Psoas muscle (tissue), 8 donors: Measurements from ENCODE around the gene TAOK1. TPM values are rescaled to one million over a fixed set of nuclear protein-coding genes. Genes with fewer than 3 reads are reported as not detected.

Experiments
- ATAC-seq, 4 donors: fragments of 200-7000 bp; cut with Tn5 transposase; one replicate each; pipeline ENCODE4 v1.9.1; 2020; ENCODE audit warnings: moderate library complexity in 3 of 4, mild to moderate bottlenecking in 2 of 4
- DNase-seq, 2 donors: peaks; one replicate each; pipeline ENCODE4 v3.0.0-alpha.2; 2020
- H3K27ac ChIP-seq: fragments of 200-600 bp; one replicate; pipeline ENCODE4 v1.8.0; 2022
- H3K27me3 ChIP-seq, 3 donors: fragments of 200-600 bp in 1 of 3; one replicate each; pipeline versions ENCODE4 v1.6.1 to v1.8.0; 2013 to 2022; ENCODE audit warnings: low read length in 2 of 3, mild to moderate bottlenecking in 2 of 3, moderate library complexity in 1 of 3; ENCODE audit not compliant: insufficient read depth in 3 of 3
- H3K36me3 ChIP-seq, 2 donors: fragments of 200-600 bp in 1 of 2; one replicate each; pipeline versions ENCODE4 v1.6.1 to v1.8.0; 2013 to 2022; ENCODE audit warnings: low read depth in 1 of 2, mild to moderate bottlenecking in 1 of 2, moderate library complexity in 1 of 2; ENCODE audit not compliant: insufficient read depth in 1 of 2
- H3K4me1 ChIP-seq: fragments of 200-600 bp; one replicate; pipeline ENCODE4 v1.8.0; 2022
- H3K4me3 ChIP-seq: fragments of 200-600 bp; one replicate; pipeline ENCODE4 v1.8.0; 2022; ENCODE audit warnings: mild to moderate bottlenecking
- H3K9me3 ChIP-seq: fragments of 200-600 bp; one replicate; pipeline ENCODE4 v1.8.0; 2022
- WGBS, 3 donors: extraction: QIAGEN DNeasy Blood & Tissue Kit; methylation state at CpG; one replicate each; pipeline versions ENCODE4 v1.1.6 to v1.1.7; 2013; 5-methylcytosine and 5-hydroxymethylcytosine counted together
- intact Hi-C, 2 donors: fragments of 100-400 bp; cut with DNase I; formaldehyde crosslinking; loops; one replicate each; pipeline versions ENCODE4 v1.11.0 to v1.14.2; 2022
- polyA plus RNA-seq, 3 donors: library from polyadenylated mRNA; stranded (reverse); fragments of 200-250 nt; gene quantifications; one replicate each; pipeline ENCODE4 v1.2.3, GENCODE V29; 2013
- total RNA-seq, 4 donors: library from RNA; stranded (reverse); fragmentation: NEBNext Ultra II Directional in 2 of 4; extraction: Animal tissue kit (Norgen Biotek cat#: 25700) in 2 of 4; gene quantifications; one replicate each; pipeline versions ENCODE4 v1.2.1 to v1.2.4, GENCODE V29; 2021 to 2023
- TF ChIP-seq, protein P1 (sequence below): fragments of 200-600 bp; IDR thresholded peaks from one replicate; pipeline ENCODE4 v1.8.0; 2022; ENCODE audit warnings: antibody characterized with exemption
- donor health status: healthy with polysubstance abuse.
- donor health status: DM: no; HTN: no; CAD: no; lungs with moderate emphysema.
- donor health status: Bipolar disorder and iron deficiency.
- donor health status: healthy.
- donor health status: DM: yes; HTN: yes; CAD: no.
- donor health status: DM: no; HTN: no; CAD: no.
- donor health status: DM: no; HTN: no; CAD: no.
- donor health status: DM: yes; HTN: yes; CAD: no.

TAOK1 gene
- total and polyA plus RNA-seq, 7 donors, result 6.3 to 49.8 (median 42.5) TPM

DNA sequence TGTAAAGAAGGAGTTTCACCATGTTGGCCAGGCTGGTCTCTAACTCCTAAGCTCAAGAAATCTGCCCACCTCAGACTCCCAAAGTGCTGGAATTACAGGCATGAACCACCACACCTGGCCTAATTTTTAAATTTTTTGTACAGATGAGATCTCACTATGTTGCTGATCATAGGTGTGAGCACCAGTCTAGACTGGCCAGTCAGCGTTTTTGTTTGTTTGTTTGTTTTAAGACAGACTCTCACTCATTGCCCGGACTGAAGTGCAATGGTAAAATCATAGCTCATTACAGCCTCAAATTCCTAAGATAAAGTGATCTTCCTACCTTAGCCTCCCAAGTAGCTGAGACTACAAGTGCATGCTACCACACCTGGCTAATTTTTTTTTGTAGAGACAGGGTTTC, 38.0 kb upstream of the TAOK1 start:
- Histone ChIP-seq H3K27ac (no peak overlapping the region), H3K9me3 (no peaks in the 10 kb centered on the region), H3K36me3 (no peaks in the 10 kb centered on the region), H3K4me3 (no peak overlapping the region), H3K4me1 (no peaks in the 10 kb centered on the region), H3K27me3 (peaks cover 0 to 8% (median 0%) of the 10 kb centered on the region in 3 donors)
- 90 to 92% (median 91%) methylated on average over 2 of the region's 2 CpGs for WGBS, 3 donors
- intact Hi-C loops, result no loop called here
- TF ChIP-seq, protein P1, sequence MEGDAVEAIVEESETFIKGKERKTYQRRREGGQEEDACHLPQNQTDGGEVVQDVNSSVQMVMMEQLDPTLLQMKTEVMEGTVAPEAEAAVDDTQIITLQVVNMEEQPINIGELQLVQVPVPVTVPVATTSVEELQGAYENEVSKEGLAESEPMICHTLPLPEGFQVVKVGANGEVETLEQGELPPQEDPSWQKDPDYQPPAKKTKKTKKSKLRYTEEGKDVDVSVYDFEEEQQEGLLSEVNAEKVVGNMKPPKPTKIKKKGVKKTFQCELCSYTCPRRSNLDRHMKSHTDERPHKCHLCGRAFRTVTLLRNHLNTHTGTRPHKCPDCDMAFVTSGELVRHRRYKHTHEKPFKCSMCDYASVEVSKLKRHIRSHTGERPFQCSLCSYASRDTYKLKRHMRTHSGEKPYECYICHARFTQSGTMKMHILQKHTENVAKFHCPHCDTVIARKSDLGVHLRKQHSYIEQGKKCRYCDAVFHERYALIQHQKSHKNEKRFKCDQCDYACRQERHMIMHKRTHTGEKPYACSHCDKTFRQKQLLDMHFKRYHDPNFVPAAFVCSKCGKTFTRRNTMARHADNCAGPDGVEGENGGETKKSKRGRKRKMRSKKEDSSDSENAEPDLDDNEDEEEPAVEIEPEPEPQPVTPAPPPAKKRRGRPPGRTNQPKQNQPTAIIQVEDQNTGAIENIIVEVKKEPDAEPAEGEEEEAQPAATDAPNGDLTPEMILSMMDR, result no peak
- no peak for DNase-seq
- ATAC-seq, result no peak

DNA sequence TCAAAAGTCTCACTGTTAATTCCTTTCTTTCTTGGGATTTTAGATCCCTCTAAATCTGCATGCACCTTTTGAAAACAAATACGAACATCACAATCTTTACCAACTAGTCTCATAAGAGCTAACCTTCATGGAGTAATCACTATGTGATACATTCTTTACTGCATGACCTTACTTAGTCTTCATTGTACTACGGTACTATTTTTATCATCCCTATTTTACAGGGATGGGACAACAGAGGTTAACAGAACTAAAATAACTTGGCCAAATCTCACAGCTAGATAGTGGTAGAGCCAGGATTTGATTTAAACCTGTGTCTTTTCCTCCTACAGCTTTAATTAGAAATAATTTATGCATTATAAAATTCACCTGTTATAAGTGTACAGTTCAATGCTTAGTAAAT, 32.9 kb upstream of the TAOK1 start:
- no peak for ATAC-seq
- H3K9me3 ChIP-seq, result no peaks in the 10 kb centered on the region
- no peak overlapping the region for H3K4me3 ChIP-seq
- H3K4me1 ChIP-seq, result no peaks in the 10 kb centered on the region
- no peak for DNase-seq
- intact Hi-C loops, result no loop called here
- H3K36me3 ChIP-seq, result no peaks in the 10 kb centered on the region
- WGBS, 3 donors, result 51 to 63% (median 60%) methylated on average over 2 of the region's 2 CpGs
- H3K27me3 ChIP-seq, result no peaks in the 10 kb centered on the region
- TF ChIP-seq, protein P1, result no peak
- no peak overlapping the region for H3K27ac ChIP-seq

DNA sequence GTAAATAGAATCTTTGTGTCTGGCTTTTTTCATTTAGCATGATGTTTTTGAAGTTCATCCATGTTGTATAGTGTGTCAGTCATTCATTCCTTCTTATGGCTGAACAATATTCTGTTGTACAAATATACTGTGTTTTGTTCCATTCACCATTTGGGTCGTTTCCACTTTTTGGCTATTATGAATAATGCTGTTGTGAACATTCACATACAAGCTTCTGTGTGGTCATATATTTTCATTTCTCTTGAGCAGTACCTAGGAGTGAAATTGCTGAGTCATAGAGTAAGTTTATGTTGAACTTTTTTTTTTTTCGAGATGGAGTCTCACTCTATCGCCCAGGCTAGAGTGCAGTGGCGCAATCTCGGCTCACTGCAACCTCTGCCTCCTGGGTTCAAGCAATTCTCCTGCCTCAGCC, 32.3 kb upstream of the TAOK1 start:
- 82 to 90% (median 86%) methylated on average over 5 of the region's 5 CpGs for WGBS, 3 donors
- no peak for ATAC-seq
- Histone ChIP-seq H3K4me3 (no peak overlapping the region), H3K36me3 (no peaks in the 10 kb centered on the region), H3K27ac (no peak overlapping the region), H3K4me1 (no peaks in the 10 kb centered on the region), H3K9me3 (no peaks in the 10 kb centered on the region), H3K27me3 (no peaks in the 10 kb centered on the region)
- intact Hi-C loops, result no loop called here
- TF ChIP-seq, protein P1, result no peak
- DNase-seq, result no peak

DNA sequence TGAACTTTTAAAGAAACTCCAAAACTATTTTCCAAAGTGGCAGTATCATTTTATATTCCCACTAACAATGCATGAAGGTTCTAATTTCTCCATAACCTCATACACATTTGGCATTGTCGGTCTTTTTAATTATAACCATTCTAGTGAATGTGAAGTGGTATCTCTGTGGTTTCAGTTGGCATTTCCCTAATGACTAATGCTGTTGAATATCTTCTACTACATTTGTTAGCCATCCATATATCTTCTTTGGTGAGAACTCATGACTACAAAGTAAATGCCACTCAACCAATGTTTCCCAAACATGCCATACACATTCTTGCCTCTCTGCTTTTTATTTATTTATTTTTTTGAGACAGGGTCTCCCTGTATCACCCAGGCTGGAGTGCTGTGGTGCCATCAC, 31.7 kb upstream of the TAOK1 start:
- no peaks in the 10 kb centered on the region for H3K9me3 ChIP-seq
- WGBS, 3 donors, result 94 to 100% (median 97%) methylated on average over 1 of the region's 1 CpG
- intact Hi-C loops, result no loop called here
- DNase-seq (no peak), ATAC-seq (no peak)
- TF ChIP-seq, protein P1, result no peak
- no peaks in the 10 kb centered on the region for H3K36me3 ChIP-seq
- H3K4me3 ChIP-seq, result no peak overlapping the region
- H3K4me1 ChIP-seq, result no peaks in the 10 kb centered on the region
- no peaks in the 10 kb centered on the region for H3K27me3 ChIP-seq
- H3K27ac ChIP-seq, result no peak overlapping the region

DNA sequence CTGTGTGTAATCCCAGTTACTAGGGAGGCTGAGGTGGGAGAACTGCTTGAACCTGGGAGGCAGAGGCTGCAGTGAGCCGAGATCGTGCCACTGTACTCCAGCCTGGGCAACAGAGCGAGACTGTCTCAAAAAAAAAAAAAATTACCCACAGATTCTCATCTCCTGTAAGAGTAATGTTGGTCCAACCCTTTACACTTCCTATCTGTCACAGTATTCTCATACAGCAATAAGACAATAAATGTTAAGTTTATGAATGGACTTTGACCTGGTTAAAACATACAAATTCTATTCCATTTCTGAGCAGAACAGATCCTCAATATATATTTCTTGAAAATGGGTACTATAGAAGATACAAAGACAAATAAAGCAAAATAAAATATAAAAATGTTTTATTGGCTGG, 30.4 kb upstream of the TAOK1 start:
- WGBS, 3 donors, result 86 to 91% (median 89%) methylated on average over 3 of the region's 3 CpGs
- intact Hi-C loops, result no loop called here
- Histone ChIP-seq H3K4me1 (no peaks in the 10 kb centered on the region), H3K27me3 (no peaks in the 10 kb centered on the region), H3K36me3 (no peaks in the 10 kb centered on the region), H3K4me3 (no peak overlapping the region), H3K27ac (no peak overlapping the region), H3K9me3 (no peaks in the 10 kb centered on the region)
- no peak for ATAC-seq
- TF ChIP-seq, protein P1, result no peak
- DNase-seq, result no peak
